Sigmoid colon (tissue), 4 donors: Measurements from ENCODE around the gene TSPAN15.

ENCODE experiments used
- POLR2A ChIP-seq, 2 donors: fragments of 450-650 bp; IDR thresholded peaks; one replicate each; pipeline ENCODE4 v1.6.1; 2016; ENCODE audit warnings: antibody characterized with exemption in 2 of 2, mild to moderate bottlenecking in 2 of 2, moderate library complexity in 2 of 2
- POLR2AphosphoS5 ChIP-seq, 4 donors: sonication (generic); formaldehyde crosslinking; IDR thresholded peaks; one replicate each; pipeline ENCODE4 v1.6.1; 2017; ENCODE audit warnings: antibody characterized with exemption in 4 of 4
- TF ChIP-seq, protein P1 (sequence below), 4 experiments: fragments of 450-650 bp in 3 of 4; fragments of 200-600 bp in 1 of 4; IDR thresholded peaks; one replicate each; pipeline ENCODE4 v1.5.1; 2016 to 2019; ENCODE audit warnings: antibody characterized with exemption in 4 of 4, mild to moderate bottlenecking in 3 of 4, moderate library complexity in 2 of 4

DNA sequence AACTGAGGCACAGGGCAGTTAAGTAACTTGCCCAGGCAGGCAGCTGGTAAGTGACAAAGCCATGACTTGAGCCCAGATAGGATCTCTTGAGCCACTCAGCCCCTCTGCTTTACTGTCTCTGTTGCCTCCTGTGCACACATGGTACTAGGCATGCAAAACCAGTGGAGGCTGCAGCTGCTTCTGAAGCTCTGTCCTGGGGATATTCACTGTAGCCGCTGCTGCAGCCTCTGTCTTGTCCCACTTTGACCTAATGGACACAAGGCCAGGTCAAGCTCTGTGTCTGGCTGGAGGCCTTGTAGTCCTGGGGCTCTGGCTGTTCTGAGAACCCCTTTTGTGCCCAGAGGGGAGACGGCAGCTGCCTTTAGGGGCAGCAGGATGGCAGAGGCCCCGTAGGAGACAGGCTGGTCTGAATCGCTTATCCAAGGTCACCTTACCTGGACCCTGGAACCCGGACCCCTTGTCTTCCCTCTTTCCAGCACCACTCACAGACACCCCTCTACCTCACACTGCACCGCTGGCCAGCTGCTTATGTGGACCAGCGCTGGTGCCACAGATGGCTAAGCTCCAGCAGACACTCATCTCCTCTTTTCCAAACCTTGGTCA lies 57.6 kb downstream of the TSPAN15 start:
- TF ChIP-seq, protein P1, sequence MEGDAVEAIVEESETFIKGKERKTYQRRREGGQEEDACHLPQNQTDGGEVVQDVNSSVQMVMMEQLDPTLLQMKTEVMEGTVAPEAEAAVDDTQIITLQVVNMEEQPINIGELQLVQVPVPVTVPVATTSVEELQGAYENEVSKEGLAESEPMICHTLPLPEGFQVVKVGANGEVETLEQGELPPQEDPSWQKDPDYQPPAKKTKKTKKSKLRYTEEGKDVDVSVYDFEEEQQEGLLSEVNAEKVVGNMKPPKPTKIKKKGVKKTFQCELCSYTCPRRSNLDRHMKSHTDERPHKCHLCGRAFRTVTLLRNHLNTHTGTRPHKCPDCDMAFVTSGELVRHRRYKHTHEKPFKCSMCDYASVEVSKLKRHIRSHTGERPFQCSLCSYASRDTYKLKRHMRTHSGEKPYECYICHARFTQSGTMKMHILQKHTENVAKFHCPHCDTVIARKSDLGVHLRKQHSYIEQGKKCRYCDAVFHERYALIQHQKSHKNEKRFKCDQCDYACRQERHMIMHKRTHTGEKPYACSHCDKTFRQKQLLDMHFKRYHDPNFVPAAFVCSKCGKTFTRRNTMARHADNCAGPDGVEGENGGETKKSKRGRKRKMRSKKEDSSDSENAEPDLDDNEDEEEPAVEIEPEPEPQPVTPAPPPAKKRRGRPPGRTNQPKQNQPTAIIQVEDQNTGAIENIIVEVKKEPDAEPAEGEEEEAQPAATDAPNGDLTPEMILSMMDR (IDR thresholded peaks at IDR 0.05): no peak
- TF ChIP-seq POLR2A (IDR thresholded peaks at IDR 0.05) (no peak), POLR2AphosphoS5 (IDR thresholded peaks at IDR 0.05) (no peak)
